ENCODE results near the gene YDJC.
"Not testable (repeated sequence)": the region's sequence is repeated elsewhere in the genome, so short reads cannot be mapped to it uniquely, and the experiment has no call there.

Gene YDJC

GRCh38 chr22:21609556-21610157 is 20.2 kb downstream of the YDJC start:
- DNase-seq (ENCODE audit: low read depth in 3 of 3, low spot score in 1 of 3) = not testable (repeated sequence)

DNA sequence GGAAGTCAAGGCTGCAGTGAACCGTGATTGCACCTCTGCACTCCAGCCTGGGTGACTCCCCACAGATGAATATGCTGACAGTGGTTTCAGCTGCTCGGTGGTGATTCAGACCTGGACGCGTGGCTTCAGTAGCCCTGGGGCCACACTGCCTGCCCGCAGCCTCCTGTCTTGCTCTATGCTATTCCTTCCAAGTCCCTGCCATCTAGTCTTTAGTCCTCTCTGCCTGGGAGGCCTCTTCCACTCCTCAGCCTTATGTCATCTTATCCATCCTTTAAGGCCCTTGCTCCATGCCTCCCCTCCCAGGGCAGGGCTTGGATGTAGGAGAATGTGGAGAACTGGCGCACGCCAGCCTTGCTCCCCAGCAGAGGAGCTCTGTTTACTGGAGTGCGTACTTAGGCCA is 23.0 kb downstream of the YDJC start:
- no peak for DNase-seq (ENCODE audit: low read depth in 3 of 3, low spot score in 1 of 3)

DNA sequence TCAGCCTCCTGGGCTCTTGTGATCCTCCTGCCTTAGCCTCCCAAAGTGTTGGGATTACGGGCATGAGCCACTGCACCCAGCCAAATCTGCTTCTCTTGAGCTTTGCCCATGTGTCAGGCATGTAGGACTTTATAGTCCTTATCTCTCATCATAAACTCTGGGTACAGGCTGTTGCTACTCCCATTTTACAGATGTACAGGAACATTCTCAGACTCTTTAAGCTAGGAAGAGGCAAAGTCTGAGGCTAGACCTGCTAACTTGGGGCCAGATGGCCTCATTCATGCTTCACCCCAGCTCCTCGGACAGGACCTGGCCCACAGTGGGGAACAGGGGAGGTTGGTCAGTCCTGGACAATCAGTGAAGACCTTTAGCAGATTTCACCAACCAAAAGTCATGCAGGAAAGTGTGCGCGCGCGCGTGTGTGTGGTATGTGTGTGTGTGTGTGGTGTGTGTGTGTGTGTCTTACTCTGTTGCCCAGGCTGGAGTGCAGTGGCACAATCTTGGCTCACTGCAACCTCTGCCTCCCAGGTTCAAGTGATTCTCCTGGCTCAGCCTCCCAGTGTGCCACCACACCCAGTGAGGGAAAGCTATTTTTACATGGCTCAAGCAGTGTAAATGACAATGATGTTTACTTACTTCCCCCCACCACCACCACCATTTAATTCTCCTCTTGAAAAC is 23.8 kb downstream of the YDJC start:
- no peak for DNase-seq (ENCODE audit: low read depth in 3 of 3, low spot score in 1 of 3)

DNA sequence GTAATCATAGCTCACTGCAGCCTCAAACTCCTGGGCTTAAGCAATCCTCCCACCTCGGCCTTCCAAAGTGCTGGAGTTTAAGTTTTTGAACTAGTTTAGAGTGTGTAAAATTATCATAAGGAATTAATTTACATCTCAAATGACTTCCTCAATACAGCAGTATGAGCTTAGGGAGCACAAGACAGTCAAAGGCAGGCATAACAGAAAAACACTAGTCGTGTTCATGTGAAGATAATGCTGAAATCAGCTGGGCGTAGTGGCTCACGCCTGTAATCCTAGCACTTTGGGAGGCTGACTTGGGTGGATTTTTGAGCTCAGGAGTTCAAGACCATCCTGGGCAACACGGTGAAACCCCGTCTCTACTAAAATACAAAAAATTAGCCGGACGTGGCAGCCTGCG is 25.8 kb downstream of the YDJC start:
- DNase-seq (ENCODE audit: low read depth in 3 of 3, low spot score in 1 of 3) = no peak

DNA sequence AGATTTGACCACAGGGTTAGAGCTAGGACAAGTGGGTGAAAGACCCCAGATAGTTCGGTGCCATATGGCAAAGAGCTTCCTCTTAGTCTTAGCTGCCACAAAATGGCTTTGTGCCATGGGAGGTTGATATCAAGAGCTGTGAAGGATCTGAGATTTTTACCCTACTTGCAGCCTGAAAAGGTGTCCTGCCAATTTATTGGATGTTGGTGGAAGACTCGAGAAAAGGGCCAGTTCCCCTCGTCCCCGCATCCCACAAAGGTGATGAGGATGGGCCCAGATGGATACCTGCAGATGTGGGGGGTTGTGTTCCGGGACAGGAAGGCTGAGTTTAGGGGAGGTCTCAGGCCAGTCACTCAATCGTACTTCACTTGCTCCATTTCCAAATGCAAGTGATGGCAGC is 27.2 kb downstream of the YDJC start:
- DNase-seq (ENCODE audit: low read depth in 3 of 3, low spot score in 1 of 3) = no peak

- no peak for DNase-seq (ENCODE audit: low read depth in 3 of 3, low spot score in 1 of 3)
Measured at GRCh38 chr22:21599053-21599893, 30.5 kb downstream of the YDJC start.

GRCh38 chr22:21598302-21598701 is 31.5 kb downstream of the YDJC start:
- DNase-seq (ENCODE audit: low read depth in 3 of 3, low spot score in 1 of 3) = no peak

DNA sequence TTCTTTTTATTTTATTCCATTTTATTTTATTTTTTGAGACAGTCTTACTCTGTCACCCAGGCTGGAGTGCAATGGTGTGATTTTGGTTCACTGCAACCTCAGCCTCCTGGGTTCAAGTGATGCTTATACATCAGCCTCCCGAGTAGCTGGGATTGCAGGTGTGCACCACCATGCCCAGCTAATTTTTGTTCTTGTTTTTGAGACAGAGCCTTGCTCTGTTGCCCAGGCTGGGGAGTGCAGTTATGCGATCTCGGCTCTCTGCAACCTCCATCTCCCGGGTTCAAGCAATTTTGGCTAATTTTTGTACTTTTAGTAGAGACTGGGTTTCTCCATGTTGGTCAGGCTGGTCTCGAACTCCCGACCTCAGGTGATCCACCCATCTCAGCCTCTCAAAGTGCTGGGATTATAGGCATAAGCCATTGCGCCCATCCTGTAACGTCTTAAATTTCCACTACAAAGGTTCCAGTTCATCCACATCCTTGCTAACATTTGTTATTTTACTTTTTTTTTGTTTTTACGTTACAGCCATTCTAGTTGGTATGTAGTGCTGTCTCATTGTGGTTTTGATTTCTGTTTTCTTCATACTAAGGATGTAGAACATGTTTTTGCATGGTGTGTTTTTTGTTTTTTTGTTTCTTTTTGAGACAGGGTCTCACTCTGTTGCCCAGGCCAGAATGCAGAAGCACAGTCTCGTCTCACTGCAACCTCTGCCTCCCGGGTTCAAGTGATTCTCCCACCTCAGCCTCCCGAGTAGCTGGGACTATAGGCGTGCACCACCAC is 33.3 kb downstream of the YDJC start:
- DNase-seq (ENCODE audit: low read depth in 3 of 3, low spot score in 1 of 3) = not testable (repeated sequence)

- DNase-seq (ENCODE audit: low read depth in 3 of 3, low spot score in 1 of 3) = no peak
Measured at GRCh38 chr22:21594865-21595452, 34.9 kb downstream of the YDJC start.

- DNase-seq (ENCODE audit: low read depth in 3 of 3, low spot score in 1 of 3) = no peak
Measured at GRCh38 chr22:21593406-21594232, 36.2 kb downstream of the YDJC start.

DNA sequence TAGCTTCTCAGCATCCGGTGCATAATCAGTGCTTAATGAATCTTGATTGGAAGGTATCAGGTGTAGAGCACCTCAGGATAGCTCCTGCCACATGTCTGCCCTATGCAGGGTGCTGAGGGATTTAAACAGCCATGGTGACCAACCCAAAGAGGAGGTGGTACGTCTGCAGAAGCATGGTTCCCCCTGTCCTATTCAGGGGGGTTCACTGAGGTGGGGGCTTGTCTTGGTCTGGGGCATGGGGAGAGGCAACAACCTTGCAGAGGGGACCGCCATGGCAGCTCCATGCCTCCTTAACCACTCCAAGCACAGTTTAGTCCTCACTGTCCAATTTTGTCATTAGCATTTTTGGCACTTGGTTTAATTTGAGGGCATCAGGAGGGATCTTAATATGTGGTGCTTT is 37.4 kb downstream of the YDJC start:
- no peak for DNase-seq (ENCODE audit: low read depth in 3 of 3, low spot score in 1 of 3)

DNA sequence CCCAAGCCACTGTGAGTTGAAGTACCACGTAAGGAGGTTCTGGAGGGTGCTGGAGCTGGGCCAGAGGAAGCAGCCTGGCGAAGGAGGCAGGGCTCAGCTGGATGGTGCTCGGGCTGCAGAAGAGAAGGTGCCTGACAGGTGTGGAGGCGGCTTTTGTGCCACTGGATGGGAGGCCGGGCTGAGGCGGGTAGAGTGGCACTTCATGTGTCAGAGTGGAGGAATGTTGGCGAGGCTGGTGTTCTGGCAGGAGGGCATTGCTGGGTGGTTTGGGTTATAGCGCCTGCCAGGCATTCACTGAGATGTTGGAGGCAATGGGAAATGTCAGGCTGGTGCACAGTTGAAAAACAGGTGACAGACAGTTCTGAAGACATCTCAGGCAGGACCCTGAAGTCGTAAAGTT is 38.1 kb downstream of the YDJC start:
- DNase-seq (ENCODE audit: low read depth in 3 of 3, low spot score in 1 of 3) = no peak

GRCh38 chr22:21590809-21591641 is 38.8 kb downstream of the YDJC start:
- no peak for DNase-seq (ENCODE audit: low read depth in 3 of 3, low spot score in 1 of 3)

GRCh38 chr22:21589396-21589795 is 40.4 kb downstream of the YDJC start:
- no peak for DNase-seq (ENCODE audit: low read depth in 3 of 3, low spot score in 1 of 3)

DNA sequence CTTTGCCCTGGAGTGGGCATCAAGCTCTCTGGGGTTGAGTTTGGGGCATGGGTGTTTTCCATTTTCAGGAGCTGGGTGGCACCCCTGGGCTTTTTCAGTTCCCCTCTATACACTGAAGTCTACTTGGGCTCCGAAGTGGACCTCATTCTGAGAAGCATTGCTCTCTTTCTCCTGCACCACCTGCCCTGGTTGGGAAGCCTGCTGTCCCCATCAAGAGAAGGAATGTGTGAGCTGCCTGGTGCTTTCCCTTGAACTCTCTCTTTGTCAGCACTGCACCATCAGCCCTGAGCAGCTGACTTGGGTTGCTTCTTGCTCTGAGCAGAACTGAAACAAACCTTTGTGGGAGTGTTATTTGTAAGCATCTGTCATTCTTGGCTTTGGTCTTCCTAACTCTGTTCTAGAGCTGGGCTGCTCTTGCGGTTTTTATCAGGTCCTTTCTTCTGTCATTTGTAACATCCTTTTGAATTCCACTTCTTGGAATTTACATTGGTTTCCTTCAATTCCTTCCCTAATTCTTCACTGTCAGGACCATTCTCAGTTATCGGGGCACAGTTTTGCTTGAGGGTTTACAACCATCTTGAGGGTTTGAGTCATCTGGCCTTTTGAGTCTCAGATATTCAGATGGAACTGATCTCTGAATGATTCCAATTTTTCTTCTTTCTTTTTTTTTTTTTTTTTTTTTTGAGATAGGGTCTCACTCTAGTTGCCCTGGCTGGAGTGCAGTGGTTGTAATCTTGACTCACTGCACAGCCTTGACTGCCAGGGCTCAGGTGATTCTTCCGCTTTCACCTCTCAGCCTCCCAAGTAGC is 41.8 kb downstream of the YDJC start:
- no peak for DNase-seq (ENCODE audit: low read depth in 3 of 3, low spot score in 1 of 3)

GRCh38 chr22:21585389-21585788 is 44.4 kb downstream of the YDJC start:
- no peak for DNase-seq (ENCODE audit: low read depth in 3 of 3, low spot score in 1 of 3)

- DNase-seq (ENCODE audit: low read depth in 3 of 3, low spot score in 1 of 3) = no peak
Measured at GRCh38 chr22:21582801-21583740, 46.8 kb downstream of the YDJC start.

All from stimulated activated CD4-positive, alpha-beta T cell treated with anti-CD3 and anti-CD28 coated beads, TNF-alpha, amount 100 ng/mL, for 1 hour (primary cell).